Ishikawa (cell line): ENCODE measurements around the gene HTRA1.

Experiments
- CEBPB ChIP-seq: IDR thresholded peaks from 2 replicates; pipeline ENCODE4 v1.6.1; 2012
- CREB1 ChIP-seq: IDR thresholded peaks from 2 replicates; pipeline ENCODE4 v1.6.1; 2012; ENCODE audit warnings: low read depth
- EGR1 ChIP-seq: IDR thresholded peaks from 2 replicates; pipeline ENCODE4 v1.6.1; 2012
- EP300 ChIP-seq: IDR thresholded peaks from 2 replicates; pipeline ENCODE4 v1.6.1; 2012; ENCODE audit warnings: borderline replicate concordance
- FOXM1 ChIP-seq: IDR thresholded peaks from 2 replicates; pipeline ENCODE4 v1.6.1; 2012; ENCODE audit warnings: low read depth, borderline replicate concordance
- MAX ChIP-seq: IDR thresholded peaks from 2 replicates; pipeline ENCODE4 v1.6.1; 2012
- NFIC ChIP-seq: IDR thresholded peaks from 2 replicates; pipeline ENCODE4 v1.6.1; 2012
- RAD21 ChIP-seq: IDR thresholded peaks from 2 replicates; pipeline ENCODE4 v1.6.1; 2012; ENCODE audit warnings: low read depth
- REST ChIP-seq: IDR thresholded peaks from 2 replicates; pipeline ENCODE4 v1.6.1; 2012; ENCODE audit warnings: low read depth, mild to moderate bottlenecking
- TAF1 ChIP-seq: IDR thresholded peaks from 2 replicates; pipeline ENCODE4 v1.6.1; 2012; ENCODE audit warnings: low read depth, mild to moderate bottlenecking
- TCF12 ChIP-seq: IDR thresholded peaks from 2 replicates; pipeline ENCODE4 v1.6.1; 2012; ENCODE audit warnings: low read depth
- TEAD4 ChIP-seq: IDR thresholded peaks from 2 replicates; pipeline ENCODE4 v1.6.1; 2012
- YY1 ChIP-seq: IDR thresholded peaks from 2 replicates; pipeline ENCODE4 v1.6.1; 2012; ENCODE audit warnings: low read depth
- ZBTB7A ChIP-seq: IDR thresholded peaks from 2 replicates; pipeline ENCODE4 v1.6.1; 2012; ENCODE audit warnings: low read depth
- TF ChIP-seq, protein P1 (sequence below): IDR thresholded peaks from 2 replicates; pipeline ENCODE4 v1.6.1; 2012

HTRA1 gene

GRCh38 chr10:122515022-122515424, 53.7 kb downstream of the HTRA1 start:
- TF ChIP-seq CREB1 (no peak), FOXM1 (no peak), MAX (no peak), YY1 (no peak), EGR1 (no peak), ZBTB7A (no peak), EP300 (no peak), RAD21 (no peak), TEAD4 (no peak), TAF1 (no peak), NFIC (no peak), CEBPB (no peak), TCF12 (no peak), REST (no peak)
- TF ChIP-seq, protein P1, sequence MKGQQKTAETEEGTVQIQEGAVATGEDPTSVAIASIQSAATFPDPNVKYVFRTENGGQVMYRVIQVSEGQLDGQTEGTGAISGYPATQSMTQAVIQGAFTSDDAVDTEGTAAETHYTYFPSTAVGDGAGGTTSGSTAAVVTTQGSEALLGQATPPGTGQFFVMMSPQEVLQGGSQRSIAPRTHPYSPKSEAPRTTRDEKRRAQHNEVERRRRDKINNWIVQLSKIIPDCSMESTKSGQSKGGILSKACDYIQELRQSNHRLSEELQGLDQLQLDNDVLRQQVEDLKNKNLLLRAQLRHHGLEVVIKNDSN: no peak

DNA sequence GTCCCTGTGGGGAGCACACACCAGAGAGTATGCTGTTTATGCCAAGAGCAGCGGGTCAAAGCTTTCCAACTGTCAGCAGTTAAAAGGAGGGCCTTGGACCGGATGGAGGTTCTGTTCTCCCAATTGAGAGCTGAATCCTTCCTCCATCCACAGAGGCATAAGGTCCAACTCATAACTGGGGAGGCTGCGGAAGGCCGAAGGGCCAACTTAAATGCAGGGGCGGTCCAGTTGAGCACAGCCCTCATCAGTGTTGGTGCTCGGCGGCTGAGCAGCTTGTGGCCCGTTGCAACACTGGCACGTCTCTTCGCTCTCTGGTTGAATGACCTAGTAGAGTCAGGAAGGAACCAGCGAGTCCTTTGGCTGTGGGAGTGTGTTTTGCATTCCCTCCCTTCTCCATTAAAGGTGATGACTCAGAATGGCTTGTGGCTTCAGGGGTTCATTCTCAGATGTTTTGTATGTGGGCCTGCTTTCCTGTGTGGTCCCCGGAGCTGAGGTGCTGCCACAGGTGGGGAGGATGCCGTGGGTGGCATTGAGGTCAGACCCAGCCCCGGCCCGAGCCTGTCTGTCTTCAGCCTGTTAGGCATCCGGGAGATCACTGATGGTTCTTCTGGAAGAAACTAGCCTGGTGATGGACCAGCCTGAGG, 54.4 kb downstream of the HTRA1 start:
- TF ChIP-seq REST: no peak
- TF ChIP-seq CREB1: no peak
- TF ChIP-seq ZBTB7A: no peak
- no peak for TF ChIP-seq YY1
- no peak for TF ChIP-seq TEAD4
- TF ChIP-seq EP300: no peak
- TF ChIP-seq MAX: no peak
- no peak for TF ChIP-seq FOXM1
- TF ChIP-seq TAF1: no peak
- TF ChIP-seq RAD21: no peak
- TF ChIP-seq, protein P1: no peak
- TF ChIP-seq TCF12: no peak
- no peak for TF ChIP-seq NFIC
- no peak for TF ChIP-seq EGR1
- no peak for TF ChIP-seq CEBPB

DNA sequence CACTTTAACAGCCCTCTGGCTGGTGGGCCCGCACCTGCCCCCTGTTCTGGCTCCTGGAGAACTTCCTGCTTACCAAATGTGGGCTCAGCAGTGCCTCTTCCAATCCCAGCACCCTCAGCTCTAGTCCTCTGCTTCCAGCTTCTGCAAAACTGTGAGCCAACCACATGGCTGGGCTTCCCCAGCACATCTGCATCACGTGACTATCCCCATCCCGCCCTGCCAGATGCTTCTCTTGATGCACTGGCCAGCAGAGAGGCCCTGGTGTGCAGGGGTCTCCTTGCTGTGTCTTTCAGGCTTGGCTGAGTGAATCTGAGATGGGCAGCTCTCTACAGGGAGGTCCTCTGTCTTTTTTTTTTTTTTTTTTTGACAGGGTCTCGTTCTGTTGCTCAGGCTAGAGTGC, 55.4 kb downstream of the HTRA1 start:
- TF ChIP-seq, protein P1: peak; percentile 74
- no peak for TF ChIP-seq YY1

- TF ChIP-seq YY1 (no peak), EP300 (no peak), REST (no peak), NFIC (no peak), MAX (no peak), EGR1 (no peak), ZBTB7A (no peak), CEBPB (no peak), RAD21 (no peak)
These were observed 57.8 kb downstream of the HTRA1 start for GRCh38 chr10:122519144-122519543.

DNA sequence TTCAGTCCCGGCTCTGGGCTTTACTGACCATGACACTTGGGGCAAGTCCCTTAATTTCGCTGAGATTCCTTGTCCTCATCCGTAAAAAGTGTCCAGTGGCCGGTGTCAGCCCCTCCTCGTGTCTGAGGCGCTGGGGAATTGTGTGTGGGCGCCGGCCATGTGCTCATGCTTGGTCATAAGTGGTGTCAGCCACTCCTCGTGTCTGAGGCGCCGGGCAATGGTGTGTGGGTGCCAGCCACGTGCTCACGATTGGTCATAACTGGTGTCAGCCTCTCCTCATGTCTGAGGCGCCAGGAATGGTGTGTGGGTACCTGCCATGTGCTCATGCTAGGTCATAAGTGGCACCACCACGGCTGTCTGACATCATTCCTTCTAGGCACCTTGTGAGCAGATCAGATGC, 58.5 kb downstream of the HTRA1 start:
- TF ChIP-seq CEBPB (no peak), TAF1 (no peak), TCF12 (no peak), MAX (no peak), EP300 (no peak), CREB1 (no peak), RAD21 (no peak), EGR1 (no peak), REST (no peak), FOXM1 (no peak)
- TF ChIP-seq, protein P1: no peak
